ENCODE measurements around the gene SPSB1. TPM values are rescaled to one million over a fixed set of nuclear protein-coding genes. Genes with fewer than 3 reads are reported as not detected.

Gene SPSB1
- total RNA-seq = 22.0 to 24.8 TPM (median 23.9 TPM) in 3 replicates

GRCh38 chr1:9292361-9293240, at the start of gene SPSB1:
SPSB1 (plus strand) TSS chr1:9292894; CDS start chr1:9355892, 62,998 bp downstream.
- H3K36me3 Mint-ChIP-seq = peaks cover 4% of the 10 kb centered on the region
- peak within 1 kb of the TSS; percentile 80 for H3K27ac Mint-ChIP-seq
- no peaks in the 10 kb centered on the region for H3K27me3 Mint-ChIP-seq (ENCODE audit: low read depth)
- DNase-seq (ENCODE audit: low spot score in 2 of 2, unreplicated experiment in 2 of 2) = peak; percentile 51 to 65
- no peak for TF ChIP-seq CTCF (IDR thresholded peaks at IDR 0.05; ENCODE audit: unreplicated experiment)
- peaks cover 8% of the 10 kb centered on the region for H3K4me1 Mint-ChIP-seq
- H3K9me3 Mint-ChIP-seq = peaks cover 5% of the 10 kb centered on the region
- H3K4me3 Mint-ChIP-seq = peak within 1 kb of the TSS; percentile 75

- H3K4me3 Mint-ChIP-seq = no peak overlapping the region
- no peak for DNase-seq (ENCODE audit: low spot score in 2 of 2, unreplicated experiment in 2 of 2)
- H3K27me3 Mint-ChIP-seq (ENCODE audit: low read depth) = no peaks in the 10 kb centered on the region
- H3K36me3 Mint-ChIP-seq = peaks cover 19% of the 10 kb centered on the region
- no peaks in the 10 kb centered on the region for H3K9me3 Mint-ChIP-seq
- TF ChIP-seq CTCF (IDR thresholded peaks at IDR 0.05; ENCODE audit: unreplicated experiment) = no peak
- peaks cover 20% of the 10 kb centered on the region for H3K4me1 Mint-ChIP-seq
- peak overlapping the region; percentile 31 for H3K27ac Mint-ChIP-seq
These were observed 49.5 kb upstream of the SPSB1 start for GRCh38 chr1:9243066-9243739.

- Mint-ChIP-seq H3K9me3 (no peaks in the 10 kb centered on the region), H3K36me3 (peaks cover 15% of the 10 kb centered on the region), H3K27ac (no peak overlapping the region), H3K4me1 (peaks cover 9% of the 10 kb centered on the region), H3K27me3 (ENCODE audit: low read depth) (no peaks in the 10 kb centered on the region), H3K4me3 (no peak overlapping the region)
- DNase-seq (ENCODE audit: low spot score in 2 of 2, unreplicated experiment in 2 of 2) = no peak
- TF ChIP-seq CTCF (IDR thresholded peaks at IDR 0.05; ENCODE audit: unreplicated experiment) = no peak
These were observed 48.0 kb upstream of the SPSB1 start for GRCh38 chr1:9244501-9245229.

- H3K36me3 Mint-ChIP-seq = peaks cover 15% of the 10 kb centered on the region
- TF ChIP-seq CTCF (IDR thresholded peaks at IDR 0.05; ENCODE audit: unreplicated experiment) = no peak
- H3K27ac Mint-ChIP-seq = no peak overlapping the region
- no peak for DNase-seq (ENCODE audit: low spot score in 2 of 2, unreplicated experiment in 2 of 2)
- no peaks in the 10 kb centered on the region for H3K27me3 Mint-ChIP-seq (ENCODE audit: low read depth)
- peaks cover 7% of the 10 kb centered on the region for H3K4me1 Mint-ChIP-seq
- H3K4me3 Mint-ChIP-seq = no peak overlapping the region
- H3K9me3 Mint-ChIP-seq = no peaks in the 10 kb centered on the region
These were observed 47.5 kb upstream of the SPSB1 start for GRCh38 chr1:9245230-9245619.

GRCh38 chr1:9245661-9246060, 47.0 kb upstream of the SPSB1 start:
- peaks cover 8% of the 10 kb centered on the region for H3K4me1 Mint-ChIP-seq
- H3K4me3 Mint-ChIP-seq = no peak overlapping the region
- TF ChIP-seq CTCF (IDR thresholded peaks at IDR 0.05; ENCODE audit: unreplicated experiment) = no peak
- peaks cover 13% of the 10 kb centered on the region for H3K36me3 Mint-ChIP-seq
- DNase-seq (ENCODE audit: low spot score in 2 of 2, unreplicated experiment in 2 of 2) = no peak
- H3K9me3 Mint-ChIP-seq = no peaks in the 10 kb centered on the region
- no peak overlapping the region for H3K27ac Mint-ChIP-seq
- no peaks in the 10 kb centered on the region for H3K27me3 Mint-ChIP-seq (ENCODE audit: low read depth)

Measured in mesothelial cell of epicardium (in vitro differentiated cells).